Mesendoderm (in vitro differentiated cells): Measurements from ENCODE around the gene RBMS3.

Source experiments
- DNase-seq: peaks from one replicate; pipeline ENCODE4 v3.0.0; 2013
- H2AK5ac ChIP-seq: 2 replicates; pipeline ENCODE4 v1.6.1; 2013; ENCODE audit warnings: low read length, inconsistent platforms
- H2BK120ac ChIP-seq: 2 replicates; pipeline ENCODE4 v1.6.1; 2013; ENCODE audit warnings: low read depth, mild to moderate bottlenecking, low read length, moderate library complexity, mixed read lengths
- H2BK15ac ChIP-seq: replicated peaks from 2 replicates; pipeline ENCODE4 v1.6.1; 2013; ENCODE audit warnings: low read depth, mild to moderate bottlenecking, moderate library complexity
- H2BK5ac ChIP-seq: 2 replicates; pipeline ENCODE4 v1.6.1; 2013; ENCODE audit warnings: low read length, inconsistent platforms
- H3K18ac ChIP-seq: 2 replicates; pipeline ENCODE4 v1.6.1; 2013; ENCODE audit warnings: mild to moderate bottlenecking, low read length, mixed read lengths
- H3K23ac ChIP-seq: one replicate; pipeline ENCODE4 v1.6.1; 2013; ENCODE audit warnings: low read length
- H3K27ac ChIP-seq: 2 replicates; pipeline ENCODE4 v1.5.1; 2013; ENCODE audit warnings: low read depth, mild to moderate bottlenecking, inconsistent platforms, low read length, moderate library complexity
- H3K27me3 ChIP-seq: 2 replicates; pipeline ENCODE4 v1.6.1; 2013; ENCODE audit warnings: low read length, control low read depth, mild to moderate bottlenecking, inconsistent platforms; ENCODE audit not compliant: insufficient read depth, poor library complexity
- H3K36me3 ChIP-seq: 2 replicates; pipeline ENCODE4 v1.6.1; 2013; ENCODE audit warnings: low read length, inconsistent platforms; ENCODE audit not compliant: control insufficient read depth, insufficient read depth
- H3K4ac ChIP-seq: one replicate; pipeline ENCODE4 v1.6.1; 2013; ENCODE audit warnings: low read depth, mild to moderate bottlenecking, low read length, moderate library complexity
- H3K4me1 ChIP-seq: 2 replicates; pipeline ENCODE4 v1.6.1; 2013; ENCODE audit warnings: low read depth, low read length, inconsistent platforms; ENCODE audit not compliant: control insufficient read depth
- H3K4me2 ChIP-seq: 2 replicates; pipeline ENCODE4 v1.6.1; 2013; ENCODE audit warnings: low read length
- H3K4me3 ChIP-seq: 2 replicates; pipeline ENCODE4 v1.5.1; 2013; ENCODE audit warnings: mild to moderate bottlenecking, low read length
- H3K56ac ChIP-seq: one replicate; pipeline ENCODE4 v1.6.1; 2013; ENCODE audit warnings: low read length
- H3K79me1 ChIP-seq: 2 replicates; pipeline ENCODE4 v1.6.1; 2013; ENCODE audit warnings: low read length, inconsistent platforms
- H3K79me2 ChIP-seq: 2 replicates; pipeline ENCODE4 v1.6.1; 2013; ENCODE audit warnings: mild to moderate bottlenecking, low read length; ENCODE audit not compliant: control insufficient read depth, insufficient read depth
- H3K9ac ChIP-seq: 2 replicates; pipeline ENCODE4 v1.6.1; 2013; ENCODE audit warnings: low read length, inconsistent platforms
- H4K5ac ChIP-seq: one replicate; pipeline ENCODE4 v1.6.1; 2013; ENCODE audit warnings: low read length
- H4K8ac ChIP-seq: one replicate; pipeline ENCODE4 v1.6.1; 2013; ENCODE audit warnings: low read depth, mild to moderate bottlenecking, control low read depth, low read length, moderate library complexity
- WGBS: extraction: QIAGEN DNeasy Blood & Tissue Kit; methylation state at CpG from one replicate; pipeline ENCODE4 v1.1.7; 2013; ENCODE audit warnings: low lambda C conversion rate, missing lambda C conversion rate; ENCODE audit not compliant: insufficient coverage; ENCODE audit errors: extremely low coverage; 5-methylcytosine and 5-hydroxymethylcytosine counted together

RBMS3 gene

DNA sequence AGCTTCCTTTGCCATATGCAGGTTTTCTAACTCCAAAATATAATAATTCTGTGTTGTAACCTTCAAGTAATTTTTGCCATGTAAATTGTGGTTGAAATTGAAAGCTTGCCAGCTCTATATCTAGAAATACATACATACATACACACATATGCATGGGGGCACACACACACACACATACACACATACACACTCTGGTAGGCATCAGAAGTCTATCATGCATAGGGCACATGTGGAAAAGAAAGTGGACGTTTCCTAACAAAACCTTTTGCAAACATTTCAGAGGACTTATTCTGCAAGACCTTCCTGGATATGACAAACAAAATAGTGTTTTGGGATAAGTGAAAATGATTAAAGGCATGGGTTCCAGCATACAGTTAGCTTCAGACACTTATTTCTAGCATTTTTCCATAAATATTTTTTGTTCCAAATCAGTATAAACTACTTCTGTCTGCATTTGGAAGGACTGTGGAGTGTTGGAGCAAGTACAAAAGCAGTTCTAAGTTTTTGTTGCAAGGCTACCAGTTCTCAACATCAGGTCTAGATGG, 578.9 kb downstream of the RBMS3 start:
- Histone ChIP-seq H3K4me1 (no peaks in the 10 kb centered on the region), H3K23ac (no peak overlapping the region), H3K56ac (no peak overlapping the region), H4K5ac (no peak overlapping the region), H3K4ac (no peak overlapping the region), H3K4me3 (no peak overlapping the region), H2AK5ac (no peak overlapping the region), H3K18ac (no peak overlapping the region), H3K9ac (no peak overlapping the region), H3K4me2 (no peak overlapping the region), H3K27me3 (no peaks in the 10 kb centered on the region), H2BK120ac (no peak overlapping the region), H4K8ac (no peak overlapping the region), H2BK5ac (no peak overlapping the region), H2BK15ac (no peak overlapping the region), H3K36me3 (no peaks in the 10 kb centered on the region), H3K79me2 (no peaks in the 10 kb centered on the region), H3K79me1 (no peaks in the 10 kb centered on the region), H3K27ac (no peak overlapping the region)
- DNase-seq, result no peak
- WGBS, result no CpG with 5 or more reads among the region's 1 CpG

DNA sequence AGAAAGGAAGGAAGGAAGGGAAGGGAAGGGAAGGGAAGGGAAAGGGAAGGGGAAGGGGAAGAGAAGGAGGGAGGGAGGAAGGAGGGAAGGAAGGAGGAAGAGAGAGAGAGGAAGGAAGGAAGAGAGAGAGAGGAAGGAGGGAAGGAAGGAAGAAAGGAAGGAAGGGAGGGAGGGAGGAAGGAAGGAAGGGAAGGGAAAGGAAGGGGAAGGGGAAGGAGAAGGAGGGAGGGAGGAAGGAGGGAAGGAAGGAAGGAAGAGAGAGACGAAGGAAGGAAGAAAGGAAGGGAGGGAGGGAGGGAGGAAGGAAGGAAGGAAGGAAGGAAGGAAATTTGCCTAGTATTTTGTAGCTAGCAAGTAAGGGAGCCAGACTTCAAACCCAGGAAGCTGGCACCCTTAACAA, 583.9 kb downstream of the RBMS3 start:
- Histone ChIP-seq H3K23ac (no peak overlapping the region), H4K8ac (no peak overlapping the region), H4K5ac (no peak overlapping the region), H3K9ac (no peak overlapping the region), H3K4me1 (peaks cover 2% of the 10 kb centered on the region), H3K79me1 (no peaks in the 10 kb centered on the region), H2BK5ac (no peak overlapping the region), H3K4ac (no peak overlapping the region), H3K27me3 (no peaks in the 10 kb centered on the region), H3K36me3 (no peaks in the 10 kb centered on the region), H3K18ac (no peak overlapping the region), H2AK5ac (no peak overlapping the region), H3K27ac (no peak overlapping the region), H2BK120ac (no peak overlapping the region), H3K4me2 (no peak overlapping the region), H3K56ac (no peak overlapping the region), H2BK15ac (no peak overlapping the region), H3K4me3 (no peak overlapping the region), H3K79me2 (no peaks in the 10 kb centered on the region)
- DNase-seq, result no peak
- WGBS, result no CpG with 5 or more reads among the region's 1 CpG

DNA sequence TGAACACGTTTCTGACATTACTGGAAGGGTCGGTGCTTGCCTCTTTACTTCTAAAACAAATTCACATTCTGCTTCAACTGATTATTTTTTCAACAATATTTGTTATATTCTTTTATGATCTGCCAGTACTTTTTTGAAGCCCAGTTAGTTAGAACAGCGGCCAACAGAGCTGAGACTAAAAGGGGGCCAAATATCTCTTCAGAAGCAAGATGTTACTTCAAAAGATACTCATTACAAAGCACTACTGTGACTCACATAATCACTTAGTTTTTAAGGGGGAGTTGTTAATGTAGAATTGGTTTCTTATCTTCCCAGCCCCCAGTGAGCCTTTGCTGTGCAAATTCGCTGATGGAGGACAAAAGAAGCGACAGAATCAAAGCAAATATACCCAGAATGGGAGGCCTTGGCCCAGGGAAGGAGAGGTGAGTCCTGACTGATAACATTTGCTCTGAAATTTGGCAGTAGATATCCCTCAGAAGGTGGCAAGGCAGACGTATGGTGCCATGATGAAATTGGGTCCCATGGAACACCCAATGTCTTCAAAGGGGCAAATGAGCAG, 587.8 kb downstream of the RBMS3 start:
- Histone ChIP-seq H3K56ac (no peak overlapping the region), H3K23ac (no peak overlapping the region), H2AK5ac (no peak overlapping the region), H3K36me3 (no peaks in the 10 kb centered on the region), H3K79me1 (no peaks in the 10 kb centered on the region), H3K79me2 (no peaks in the 10 kb centered on the region), H3K9ac (no peak overlapping the region), H2BK15ac (no peak overlapping the region), H3K27ac (no peak overlapping the region), H3K18ac (no peak overlapping the region), H3K4ac (no peak overlapping the region), H3K4me1 (peaks cover 2% of the 10 kb centered on the region), H2BK120ac (no peak overlapping the region), H3K27me3 (no peaks in the 10 kb centered on the region), H3K4me3 (no peak overlapping the region), H2BK5ac (no peak overlapping the region), H4K8ac (no peak overlapping the region), H3K4me2 (no peak overlapping the region), H4K5ac (no peak overlapping the region)
- DNase-seq, result peak; percentile 80
- WGBS, result no CpG with 5 or more reads among the region's 6 CpGs

GRCh38 chr3:29870136-29870535, 589.3 kb downstream of the RBMS3 start:
- H3K56ac ChIP-seq, result no peak overlapping the region
- no peak overlapping the region for H3K27ac ChIP-seq
- H3K4me3 ChIP-seq, result no peak overlapping the region
- H3K4ac ChIP-seq, result no peak overlapping the region
- no peak overlapping the region for H3K4me2 ChIP-seq
- peak; percentile 63 for DNase-seq
- no peak overlapping the region for H3K18ac ChIP-seq
- no peak overlapping the region for H4K8ac ChIP-seq
- no peaks in the 10 kb centered on the region for H3K27me3 ChIP-seq
- H3K9ac ChIP-seq, result no peak overlapping the region
- no peaks in the 10 kb centered on the region for H3K79me1 ChIP-seq
- no peak overlapping the region for H2BK120ac ChIP-seq
- peaks cover 2% of the 10 kb centered on the region for H3K4me1 ChIP-seq
- no peak overlapping the region for H2BK15ac ChIP-seq
- no peak overlapping the region for H2BK5ac ChIP-seq
- H4K5ac ChIP-seq, result no peak overlapping the region
- no peaks in the 10 kb centered on the region for H3K79me2 ChIP-seq
- no peaks in the 10 kb centered on the region for H3K36me3 ChIP-seq
- H2AK5ac ChIP-seq, result no peak overlapping the region
- WGBS, result no CpG with 5 or more reads among the region's 1 CpG
- no peak overlapping the region for H3K23ac ChIP-seq

DNA sequence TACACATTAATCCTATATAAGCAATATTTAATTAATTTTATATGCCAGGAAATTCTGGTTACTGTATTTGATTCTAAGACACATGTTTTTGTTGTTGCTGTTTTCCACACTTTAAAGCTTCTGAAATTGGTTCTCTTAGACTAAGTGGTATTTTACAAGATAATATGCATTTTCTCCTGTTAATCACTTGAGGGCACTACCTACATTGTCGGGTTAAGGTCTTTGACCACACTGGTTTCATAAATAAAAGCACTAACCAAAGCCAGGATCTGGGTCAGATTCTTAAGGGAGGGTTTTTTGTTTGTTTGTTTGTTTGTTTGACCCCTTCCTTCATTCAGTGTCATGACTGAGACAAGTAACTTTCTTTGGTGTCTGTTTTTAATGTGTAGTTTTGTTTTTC, 590.2 kb downstream of the RBMS3 start:
- Histone ChIP-seq H3K4me3 (no peak overlapping the region), H3K27ac (no peak overlapping the region)

DNA sequence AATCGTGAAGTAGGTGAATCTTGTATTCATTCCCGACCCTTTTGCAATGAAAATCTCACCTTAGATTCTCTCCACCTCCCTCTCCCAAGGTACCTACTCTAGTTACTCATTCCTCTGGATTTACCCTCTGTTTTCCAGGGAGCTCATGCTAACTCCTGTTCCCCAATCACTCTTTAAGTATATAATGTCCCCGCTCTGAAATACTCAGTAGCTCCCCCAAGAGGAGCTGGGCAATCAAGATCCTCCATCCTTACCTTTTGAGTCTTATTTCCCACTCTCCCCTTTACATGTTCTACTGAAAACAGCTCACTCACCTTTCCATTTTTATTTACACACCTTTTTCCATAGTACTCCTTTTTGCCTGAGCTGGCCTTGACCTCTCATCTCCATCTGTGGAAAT, 599.9 kb downstream of the RBMS3 start:
- Histone ChIP-seq H3K9ac (no peak overlapping the region), H2BK120ac (no peak overlapping the region), H4K8ac (no peak overlapping the region), H3K27ac (no peak overlapping the region), H4K5ac (no peak overlapping the region), H3K4me2 (no peak overlapping the region), H3K79me2 (no peaks in the 10 kb centered on the region), H3K27me3 (no peaks in the 10 kb centered on the region), H3K56ac (no peak overlapping the region), H3K79me1 (no peaks in the 10 kb centered on the region), H3K36me3 (no peaks in the 10 kb centered on the region), H3K4ac (no peak overlapping the region), H3K4me1 (no peaks in the 10 kb centered on the region), H3K23ac (no peak overlapping the region), H3K4me3 (no peak overlapping the region), H2AK5ac (no peak overlapping the region), H2BK5ac (no peak overlapping the region), H3K18ac (no peak overlapping the region), H2BK15ac (no peak overlapping the region)
- peak; percentile 13 for DNase-seq
- no CpG with 5 or more reads among the region's 3 CpGs for WGBS

More for the DNA sequence above, 590.2 kb downstream of the RBMS3 start:
- WGBS, result no CpG with 5 or more reads among the region's 1 CpG
- Histone ChIP-seq H2BK120ac (no peak overlapping the region), H3K79me2 (no peaks in the 10 kb centered on the region), H2AK5ac (no peak overlapping the region), H3K9ac (no peak overlapping the region), H3K4me2 (no peak overlapping the region), H3K36me3 (no peaks in the 10 kb centered on the region), H3K79me1 (no peaks in the 10 kb centered on the region), H3K56ac (no peak overlapping the region), H2BK15ac (no peak overlapping the region), H2BK5ac (no peak overlapping the region), H4K5ac (no peak overlapping the region), H3K27me3 (no peaks in the 10 kb centered on the region), H3K23ac (no peak overlapping the region), H4K8ac (no peak overlapping the region), H3K4me1 (peaks cover 2% of the 10 kb centered on the region), H3K18ac (no peak overlapping the region), H3K4ac (no peak overlapping the region)
- peak; percentile 36 for DNase-seq
